HEK293 (cell line): ENCODE results near the gene NDST1.

Experiments
- CTCF ChIA-PET: fragments of 350-600 bp; formaldehyde crosslinking; extraction: SDS; loops from one replicate; lab custom pipeline; 2021; ENCODE audit warnings: antibody characterized with exemption; lab: Yijun Ruan, JAX
- POLR2A ChIA-PET: fragments of 300-600 bp; formaldehyde crosslinking; extraction: SDS; loops from one replicate; lab custom pipeline; 2020; ENCODE audit warnings: antibody characterized with exemption, inconsistent platforms; lab: Yijun Ruan, JAX
- H3K27ac ChIP-seq: fragments of 200-500 bp; sonication (Bioruptor generic); 2 replicates; pipeline ENCODE4 v1.5.1; 2014; ENCODE audit warnings: low read depth, low read length, control low read depth, inconsistent platforms; ENCODE audit errors: extremely low read depth
- H3K36me3 ChIP-seq, 2 experiments: fragments of 200-500 bp in 1 of 2; sonication (Bioruptor generic) in 1 of 2; 1 replicate in 1 of 2; 2 replicates in 1 of 2; pipeline ENCODE4 v1.5.1; 2014 to 2017; ENCODE audit warnings: inconsistent platforms in 2 of 2, low read length in 2 of 2; ENCODE audit not compliant: control insufficient read depth in 2 of 2, insufficient read depth in 1 of 2
- H3K4me1 ChIP-seq: fragments of 200-500 bp; sonication (Bioruptor generic); 2 replicates; pipeline ENCODE4 v1.5.1; 2014; ENCODE audit warnings: mild to moderate bottlenecking, low read length, inconsistent platforms; ENCODE audit not compliant: control insufficient read depth, insufficient read depth
- H3K4me3 ChIP-seq: 2 replicates; pipeline ENCODE4 v1.5.1; 2011; ENCODE audit warnings: low read depth, mild to moderate bottlenecking, control low read depth, low read length, moderate library complexity
- H3K9me3 ChIP-seq: fragments of 200-500 bp; sonication (Bioruptor generic); 2 replicates; pipeline ENCODE4 v1.5.1; 2014; ENCODE audit warnings: low read depth, low read length, inconsistent platforms; ENCODE audit not compliant: control insufficient read depth, insufficient read depth
- BCL11B ChIP-seq: fragments of 450-650 bp; formaldehyde crosslinking; IDR thresholded peaks from 2 replicates; pipeline ENCODE4 v1.5.1; 2016; ENCODE audit warnings: low read depth, missing biosample characterization, missing genetic modification characterization
- EGR2 ChIP-seq: fragments of 450-650 bp; formaldehyde crosslinking; IDR thresholded peaks from 2 replicates; pipeline ENCODE4 v1.5.1; 2016; ENCODE audit warnings: low read depth, missing biosample characterization, missing genetic modification characterization
- HOXD13 ChIP-seq: sonication (generic); formaldehyde crosslinking; IDR thresholded peaks from 2 replicates; pipeline ENCODE4 v1.8.0; 2022; ENCODE audit warnings: missing genetic modification reagents, borderline replicate concordance
- KLF7 ChIP-seq: fragments of 450-650 bp; formaldehyde crosslinking; IDR thresholded peaks from 2 replicates; pipeline ENCODE4 v1.5.1; 2016; ENCODE audit warnings: missing biosample characterization, missing genetic modification characterization, borderline replicate concordance
- KLF8 ChIP-seq: fragments of 450-650 bp; formaldehyde crosslinking; IDR thresholded peaks from 2 replicates; pipeline ENCODE4 v1.5.1; 2016; ENCODE audit warnings: missing biosample characterization, missing genetic modification characterization
- PRDM1 ChIP-seq: fragments of 450-650 bp; formaldehyde crosslinking; IDR thresholded peaks from 2 replicates; pipeline ENCODE4; 2016; ENCODE audit warnings: missing biosample characterization, missing genetic modification characterization
- ZFP3 ChIP-seq: fragments of 450-650 bp; formaldehyde crosslinking; IDR thresholded peaks from 2 replicates; pipeline ENCODE4 v1.5.1; 2016; ENCODE audit warnings: low read depth, missing biosample characterization, missing genetic modification characterization
- ZNF132 ChIP-seq: fragments of 450-650 bp; formaldehyde crosslinking; IDR thresholded peaks from 2 replicates; pipeline ENCODE4 v1.5.1; 2017; ENCODE audit warnings: missing biosample characterization, missing genetic modification characterization, borderline replicate concordance
- ZNF157 ChIP-seq: fragments of 450-650 bp; formaldehyde crosslinking; IDR thresholded peaks from 2 replicates; pipeline ENCODE4 v1.5.1; 2016; ENCODE audit warnings: missing biosample characterization, missing genetic modification characterization
- ZNF16 ChIP-seq: fragments of 450-650 bp; formaldehyde crosslinking; IDR thresholded peaks from 2 replicates; pipeline ENCODE4 v1.5.1; 2016; ENCODE audit warnings: low read depth, missing biosample characterization, missing genetic modification characterization
- ZNF174 ChIP-seq: fragments of 450-650 bp; formaldehyde crosslinking; IDR thresholded peaks from 2 replicates; pipeline ENCODE4 v1.5.0; 2017; ENCODE audit warnings: missing biosample characterization, mild to moderate bottlenecking, missing genetic modification characterization
- ZNF223 ChIP-seq: fragments of 450-650 bp; formaldehyde crosslinking; IDR thresholded peaks from 2 replicates; pipeline ENCODE4 v1.5.1; 2016; ENCODE audit warnings: missing biosample characterization, missing genetic modification characterization
- ZNF302 ChIP-seq: fragments of 450-650 bp; formaldehyde crosslinking; IDR thresholded peaks from 2 replicates; pipeline ENCODE4 v1.5.1; 2016; ENCODE audit warnings: missing biosample characterization, missing genetic modification characterization, low read depth
- ZNF473 ChIP-seq: fragments of 450-650 bp; formaldehyde crosslinking; IDR thresholded peaks from 2 replicates; pipeline ENCODE4 v1.5.1; 2017; ENCODE audit warnings: missing biosample characterization, missing genetic modification characterization
- ZNF521 ChIP-seq: fragments of 450-650 bp; formaldehyde crosslinking; IDR thresholded peaks from 2 replicates; pipeline ENCODE4 v1.5.1; 2017; ENCODE audit warnings: missing biosample characterization, mild to moderate bottlenecking, missing genetic modification characterization
- ZNF777 ChIP-seq: fragments of 450-650 bp; formaldehyde crosslinking; IDR thresholded peaks from 2 replicates; pipeline ENCODE4 v1.5.1; 2017; ENCODE audit warnings: missing biosample characterization, missing genetic modification characterization, borderline replicate concordance
- ZNF830 ChIP-seq: fragments of 450-650 bp; IDR thresholded peaks from 2 replicates; pipeline ENCODE4 v1.5.0; 2018; ENCODE audit warnings: missing biosample characterization, missing genetic modification characterization, low read depth, mild to moderate bottlenecking, moderate library complexity
- ZSCAN5A ChIP-seq: fragments of 450-650 bp; formaldehyde crosslinking; IDR thresholded peaks from 2 replicates; pipeline ENCODE4 v1.5.1; 2016; ENCODE audit warnings: missing biosample characterization, missing genetic modification characterization
- TF ChIP-seq, protein P1 (sequence below): fragments of 450-650 bp; formaldehyde crosslinking; IDR thresholded peaks from 2 replicates; pipeline ENCODE4 v1.5.1; 2016; ENCODE audit warnings: missing biosample characterization, missing genetic modification characterization
- TF ChIP-seq, protein P2 (sequence below): fragments of 450-650 bp; formaldehyde crosslinking; IDR thresholded peaks from 2 replicates; pipeline ENCODE4; 2016; ENCODE audit warnings: missing biosample characterization, missing genetic modification characterization
- TF ChIP-seq, protein P3 (sequence below): fragments of 450-650 bp; IDR thresholded peaks from 2 replicates; pipeline ENCODE4 v1.5.1; 2018; ENCODE audit warnings: missing biosample characterization, mild to moderate bottlenecking, missing genetic modification characterization

Gene NDST1

GRCh38 chr5:150554857-150555256 is 46.9 kb downstream of the NDST1 start:
- TF ChIP-seq ZNF174 (no peak), ZNF521 (tag by site-specific recombination) (no peak), BCL11B (no peak), ZNF777 (no peak), KLF8 (tag by site-specific recombination) (no peak), ZNF302 (tag by site-specific recombination) (no peak), ZNF473 (tag by site-specific recombination) (no peak), KLF7 (tag by site-specific recombination) (no peak), ZSCAN5A (tag by site-specific recombination) (no peak), ZNF16 (no peak), ZNF830 (tag by site-specific recombination) (no peak)
- TF ChIP-seq, protein P1, sequence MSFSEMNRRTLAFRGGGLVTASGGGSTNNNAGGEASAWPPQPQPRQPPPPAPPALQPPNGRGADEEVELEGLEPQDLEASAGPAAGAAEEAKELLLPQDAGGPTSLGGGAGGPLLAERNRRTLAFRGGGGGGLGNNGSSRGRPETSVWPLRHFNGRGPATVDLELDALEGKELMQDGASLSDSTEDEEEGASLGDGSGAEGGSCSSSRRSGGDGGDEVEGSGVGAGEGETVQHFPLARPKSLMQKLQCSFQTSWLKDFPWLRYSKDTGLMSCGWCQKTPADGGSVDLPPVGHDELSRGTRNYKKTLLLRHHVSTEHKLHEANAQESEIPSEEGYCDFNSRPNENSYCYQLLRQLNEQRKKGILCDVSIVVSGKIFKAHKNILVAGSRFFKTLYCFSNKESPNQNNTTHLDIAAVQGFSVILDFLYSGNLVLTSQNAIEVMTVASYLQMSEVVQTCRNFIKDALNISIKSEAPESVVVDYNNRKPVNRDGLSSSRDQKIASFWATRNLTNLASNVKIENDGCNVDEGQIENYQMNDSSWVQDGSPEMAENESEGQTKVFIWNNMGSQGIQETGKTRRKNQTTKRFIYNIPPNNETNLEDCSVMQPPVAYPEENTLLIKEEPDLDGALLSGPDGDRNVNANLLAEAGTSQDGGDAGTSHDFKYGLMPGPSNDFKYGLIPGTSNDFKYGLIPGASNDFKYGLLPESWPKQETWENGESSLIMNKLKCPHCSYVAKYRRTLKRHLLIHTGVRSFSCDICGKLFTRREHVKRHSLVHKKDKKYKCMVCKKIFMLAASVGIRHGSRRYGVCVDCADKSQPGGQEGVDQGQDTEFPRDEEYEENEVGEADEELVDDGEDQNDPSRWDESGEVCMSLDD (tag by site-specific recombination): no peak
- Histone ChIP-seq H3K4me3 (no peak overlapping the region), H3K9me3 (no peaks in the 10 kb centered on the region), H3K4me1 (no peaks in the 10 kb centered on the region), H3K36me3 (peaks cover 12 to 56% of the 10 kb centered on the region in 2 experiments; a peak in 2 of 3 replicates), H3K27ac (no peak overlapping the region)
- ChIA-PET CTCF (interaction anchor here (1.0 to 7.4 kb wide), 5 partner anchors 10 to 293 kb away, joined by 3 to 64 read pairs (median 5); no protein-coding TSS in a partner anchor), POLR2A (no interaction called here)

GRCh38 chr5:150556106-150556505 is 48.2 kb downstream of the NDST1 start:
- H3K9me3 ChIP-seq: no peaks in the 10 kb centered on the region
- TF ChIP-seq PRDM1 (no peak), ZNF157 (tag by site-specific recombination) (no peak)
- ChIA-PET POLR2A (interaction anchor here (0.5 to 0.9 kb wide), 3 partner anchors 88 to 145 kb away, joined by 3 to 4 read pairs (median 3); partner anchors contain the start of gene RBM22), CTCF (interaction anchor here (0.8 to 8.4 kb wide), 7 partner anchors 11 to 117 kb away, joined by 3 to 161 read pairs (median 3); no protein-coding TSS in a partner anchor)
- no peak overlapping the region for H3K27ac ChIP-seq
- no peak overlapping the region for H3K4me3 ChIP-seq
- H3K4me1 ChIP-seq: no peaks in the 10 kb centered on the region
- peaks cover 9 to 44% of the 10 kb centered on the region in 2 experiments; a peak in 2 of 3 replicates for H3K36me3 ChIP-seq

- POLR2A ChIA-PET: interaction anchor here (0.9 kb wide), 1 partner anchor 144 kb away, joined by 3 read pairs; the partner anchor contains the start of gene RBM22
- peaks cover 9 to 35% of the 10 kb centered on the region in 2 experiments; a peak in 2 of 3 replicates for H3K36me3 ChIP-seq
- no peak overlapping the region for H3K4me3 ChIP-seq
- H3K9me3 ChIP-seq: no peaks in the 10 kb centered on the region
- no peaks in the 10 kb centered on the region for H3K4me1 ChIP-seq
- CTCF ChIA-PET: interaction anchor here (1.0 to 8.4 kb wide), 9 partner anchors 13 to 179 kb away, joined by 3 to 161 read pairs (median 3); no protein-coding TSS in a partner anchor
- H3K27ac ChIP-seq: no peak overlapping the region
- TF ChIP-seq ZNF132 (tag by site-specific recombination): no peak
- no peak for TF ChIP-seq ZNF223 (tag by site-specific recombination)
- TF ChIP-seq, protein P2, sequence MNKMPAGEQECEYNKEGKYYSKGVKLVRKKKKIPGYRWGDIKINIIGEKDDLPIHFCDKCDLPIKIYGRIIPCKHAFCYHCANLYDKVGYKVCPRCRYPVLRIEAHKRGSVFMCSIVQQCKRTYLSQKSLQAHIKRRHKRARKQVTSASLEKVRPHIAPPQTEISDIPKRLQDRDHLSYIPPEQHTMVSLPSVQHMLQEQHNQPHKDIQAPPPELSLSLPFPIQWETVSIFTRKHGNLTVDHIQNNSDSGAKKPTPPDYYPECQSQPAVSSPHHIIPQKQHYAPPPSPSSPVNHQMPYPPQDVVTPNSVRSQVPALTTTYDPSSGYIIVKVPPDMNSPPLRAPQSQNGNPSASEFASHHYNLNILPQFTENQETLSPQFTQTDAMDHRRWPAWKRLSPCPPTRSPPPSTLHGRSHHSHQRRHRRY (tag by site-specific recombination): no peak
- no peak for TF ChIP-seq EGR2 (tag by site-specific recombination)
- no peak for TF ChIP-seq ZFP3
- TF ChIP-seq, protein P3, sequence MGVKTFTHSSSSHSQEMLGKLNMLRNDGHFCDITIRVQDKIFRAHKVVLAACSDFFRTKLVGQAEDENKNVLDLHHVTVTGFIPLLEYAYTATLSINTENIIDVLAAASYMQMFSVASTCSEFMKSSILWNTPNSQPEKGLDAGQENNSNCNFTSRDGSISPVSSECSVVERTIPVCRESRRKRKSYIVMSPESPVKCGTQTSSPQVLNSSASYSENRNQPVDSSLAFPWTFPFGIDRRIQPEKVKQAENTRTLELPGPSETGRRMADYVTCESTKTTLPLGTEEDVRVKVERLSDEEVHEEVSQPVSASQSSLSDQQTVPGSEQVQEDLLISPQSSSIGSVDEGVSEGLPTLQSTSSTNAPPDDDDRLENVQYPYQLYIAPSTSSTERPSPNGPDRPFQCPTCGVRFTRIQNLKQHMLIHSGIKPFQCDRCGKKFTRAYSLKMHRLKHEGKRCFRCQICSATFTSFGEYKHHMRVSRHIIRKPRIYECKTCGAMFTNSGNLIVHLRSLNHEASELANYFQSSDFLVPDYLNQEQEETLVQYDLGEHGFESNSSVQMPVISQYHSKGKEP (tag by site-specific recombination): no peak
- TF ChIP-seq HOXD13 (CRISPR knock-in tag): no peak
Observed at GRCh38 chr5:150556859-150557508, 49.1 kb downstream of the NDST1 start.
